GM12892 (cell line): ENCODE results near the gene P2RY2.

Experiments used
- POLR2A ChIP-seq: IDR thresholded peaks from 2 replicates; pipeline ENCODE4 v1.6.1; 2011; ENCODE audit warnings: low read depth, low read length, control low read depth
- POLR2AphosphoS5 ChIP-seq: IDR thresholded peaks from 2 replicates; pipeline ENCODE4 v1.6.1; 2011; ENCODE audit warnings: low read depth, low read length, control low read depth

- no peak for TF ChIP-seq POLR2AphosphoS5
- TF ChIP-seq POLR2A: no peak
These were observed 48.6 kb downstream of the P2RY2 start for GRCh38 chr11:73266646-73267020.
